HG03139 (cell line): ENCODE measurements around the gene MAST2.
"Not testable (repeated sequence)": the region's sequence is repeated elsewhere in the genome, so short reads cannot be mapped to it uniquely, and the experiment has no call there.

Experiments used
- ATAC-seq: cut with Tn5 transposase; IDR thresholded peaks from one replicate; pipeline ENCODE4 v1.9.1; 2021; ENCODE audit not compliant: unreplicated experiment

MAST2 gene

GRCh38 chr1:46056325-46056724 is 252.9 kb downstream of the MAST2 start:
- no peak for ATAC-seq

- ATAC-seq = not testable (repeated sequence)
Measured at GRCh38 chr1:46057215-46057614, 253.8 kb downstream of the MAST2 start.

DNA sequence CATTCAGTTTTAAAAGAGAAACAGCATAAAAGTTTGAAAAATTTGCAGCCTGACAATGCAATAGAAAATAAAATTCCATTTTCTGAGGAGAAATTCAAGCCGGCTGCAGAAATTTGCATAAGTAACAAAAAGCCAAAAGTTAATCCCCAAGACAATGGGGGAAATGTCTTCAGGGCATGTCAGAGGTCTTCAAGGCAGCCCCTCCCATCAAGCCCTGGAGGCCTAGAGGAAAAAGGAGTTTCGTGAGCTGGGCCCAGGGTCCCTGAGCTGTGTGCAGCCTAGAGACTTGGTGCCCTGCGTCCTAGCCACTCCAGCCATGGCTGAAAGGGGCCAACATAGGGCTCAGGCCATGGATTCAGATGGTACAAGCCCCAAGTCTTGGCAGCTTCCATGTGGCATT is 254.4 kb downstream of the MAST2 start:
- ATAC-seq = no peak

DNA sequence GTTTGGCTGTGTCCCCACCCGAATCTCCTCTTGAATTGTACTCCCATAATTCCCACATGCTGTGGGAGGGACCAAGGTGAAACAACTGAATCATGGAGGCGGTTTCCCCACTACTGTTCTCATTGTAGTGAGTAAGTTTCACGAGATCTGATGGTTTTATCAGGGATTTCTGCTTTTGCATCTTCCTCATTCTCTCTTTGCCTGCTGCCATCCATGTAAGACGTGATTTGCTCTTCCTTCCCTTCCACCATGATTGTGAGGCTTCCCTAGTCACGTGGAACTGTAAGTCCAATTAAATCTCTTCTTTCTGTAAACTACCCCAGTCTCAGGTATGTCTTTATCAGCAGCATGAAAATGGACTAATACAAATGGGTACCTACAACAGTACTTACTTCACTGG is 255.5 kb downstream of the MAST2 start:
- no peak for ATAC-seq

- ATAC-seq = no peak
Measured at GRCh38 chr1:46061146-46061545, 257.7 kb downstream of the MAST2 start.

DNA sequence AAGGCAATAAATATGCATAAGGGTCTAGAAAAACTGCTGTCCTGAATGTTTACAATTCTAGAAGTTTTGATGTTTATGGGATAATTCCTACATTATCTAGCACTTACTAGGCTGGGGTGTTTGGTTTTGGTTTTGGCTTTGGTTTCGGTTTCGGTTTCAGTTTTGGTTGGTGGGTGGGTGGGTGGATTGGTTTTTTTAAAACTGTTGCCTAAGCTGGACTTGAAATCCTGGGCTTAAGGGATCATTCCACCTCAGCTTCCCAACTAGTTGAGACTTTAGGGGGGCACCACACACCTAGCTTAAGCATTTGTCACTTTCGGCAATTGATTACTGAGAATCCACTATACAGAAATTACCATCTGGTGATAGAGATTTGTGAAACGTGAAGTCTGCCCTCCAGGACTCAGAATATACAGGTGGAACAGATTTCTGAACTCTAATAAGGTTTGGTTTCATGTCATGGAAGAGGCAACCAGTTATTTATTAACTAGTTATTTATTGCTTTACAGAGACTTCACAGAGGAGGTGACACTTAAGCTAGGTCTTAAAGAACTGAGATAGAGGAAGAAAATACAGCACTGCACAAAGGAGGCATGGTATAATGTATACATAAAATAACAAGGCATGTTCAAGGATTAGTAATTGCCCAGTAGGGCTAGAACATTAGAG is 259.4 kb downstream of the MAST2 start:
- ATAC-seq = peak; percentile 58

GRCh38 chr1:46064708-46065107 is 261.3 kb downstream of the MAST2 start:
- no peak for ATAC-seq

DNA sequence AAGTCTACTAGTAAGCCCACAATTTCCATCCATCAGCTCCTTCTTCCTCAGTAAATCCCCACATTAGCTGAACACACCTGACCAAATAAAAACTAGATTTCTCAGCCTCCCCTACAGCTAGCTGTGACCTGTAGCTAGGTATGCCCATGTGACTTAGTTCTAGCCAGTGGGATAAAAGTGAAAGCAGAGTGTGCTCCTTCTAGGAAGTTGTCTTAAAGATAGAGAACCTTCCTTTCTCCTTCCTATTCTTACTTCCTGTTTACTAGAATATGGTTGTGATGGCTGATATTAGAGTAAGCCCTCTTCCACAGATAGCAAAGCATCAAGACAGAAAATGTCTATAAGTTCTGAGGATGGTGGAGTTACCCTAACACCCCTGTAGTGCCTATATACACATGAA is 262.0 kb downstream of the MAST2 start:
- ATAC-seq = no peak

DNA sequence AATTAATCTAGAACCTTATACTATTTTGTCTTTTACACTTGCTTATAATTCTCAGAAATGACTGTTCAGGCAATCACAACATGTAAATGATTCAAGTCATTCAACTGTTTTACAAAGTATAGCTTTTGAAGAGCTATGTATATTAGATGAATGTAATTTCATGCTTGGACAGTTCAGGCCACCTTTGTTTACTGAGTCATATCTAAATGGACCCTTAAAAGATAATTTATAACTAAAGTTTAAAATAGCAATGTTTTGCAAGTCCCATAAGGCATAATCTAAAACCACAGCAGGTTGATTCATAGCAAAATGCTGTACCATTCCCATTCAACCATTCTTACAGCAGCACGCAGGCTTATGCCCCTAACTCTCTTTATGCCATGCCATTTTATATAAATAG is 264.2 kb downstream of the MAST2 start:
- ATAC-seq = no peak

DNA sequence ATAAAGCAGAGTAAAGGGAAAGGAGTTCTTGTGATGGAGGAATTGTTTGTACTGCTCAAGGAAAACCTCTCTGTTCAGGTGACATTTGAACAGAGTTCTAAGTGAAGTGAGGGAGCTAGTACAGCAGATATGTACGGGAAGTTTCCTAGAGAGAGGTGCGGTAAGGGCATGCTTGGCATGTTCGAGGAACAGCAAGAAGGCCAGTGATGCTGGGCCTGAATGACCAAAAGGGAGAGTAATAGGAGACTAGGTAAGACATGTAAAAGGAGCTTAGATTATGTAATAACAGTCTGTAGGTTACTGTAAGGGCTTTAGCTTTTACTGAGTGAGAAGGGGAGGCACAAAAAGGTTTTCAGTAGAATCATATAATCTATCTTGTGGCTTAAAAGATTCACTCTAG is 265.1 kb downstream of the MAST2 start:
- ATAC-seq = no peak

- ATAC-seq = no peak
Measured at GRCh38 chr1:46070164-46070814, 266.9 kb downstream of the MAST2 start.

GRCh38 chr1:46072975-46073374 is 269.6 kb downstream of the MAST2 start:
- no peak for ATAC-seq

DNA sequence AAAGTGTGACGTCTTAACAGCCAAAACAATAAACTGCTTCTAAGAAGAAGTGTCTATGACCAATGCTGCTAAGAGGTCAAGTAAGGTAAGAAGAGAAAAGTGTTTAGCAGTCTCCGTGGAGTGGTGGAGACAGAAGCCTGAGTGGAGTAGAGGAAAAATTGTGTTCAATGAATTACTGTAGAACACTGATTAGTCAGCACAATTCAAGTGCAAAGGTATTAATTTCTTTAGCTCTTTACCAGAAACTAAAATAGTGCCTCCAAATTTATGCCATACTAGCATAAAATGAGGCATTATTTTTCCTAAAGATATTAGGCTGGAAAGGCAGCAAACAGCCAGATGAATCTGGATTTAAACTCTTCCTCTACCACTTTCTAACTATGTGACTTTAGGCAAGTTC is 272.9 kb downstream of the MAST2 start:
- no peak for ATAC-seq

DNA sequence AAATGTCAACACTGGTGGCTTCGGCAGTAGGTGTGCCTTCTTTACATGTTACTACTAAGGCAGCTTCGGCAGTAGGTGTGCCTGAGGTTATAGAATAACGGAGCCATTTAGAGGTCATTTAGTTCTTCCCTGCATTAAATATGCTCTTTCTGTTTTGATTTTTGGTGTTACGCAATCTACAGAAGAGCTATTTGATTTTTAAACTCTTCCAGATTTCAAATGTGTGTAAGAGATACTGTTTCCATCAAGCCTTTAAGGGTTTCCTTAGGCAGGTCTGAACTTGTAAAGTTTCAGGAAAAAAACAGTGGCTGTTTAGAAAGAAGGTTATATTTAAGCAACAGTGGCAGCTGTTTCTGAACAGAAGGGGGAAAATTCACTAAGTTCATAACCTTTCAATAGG is 274.2 kb downstream of the MAST2 start:
- ATAC-seq = no peak

DNA sequence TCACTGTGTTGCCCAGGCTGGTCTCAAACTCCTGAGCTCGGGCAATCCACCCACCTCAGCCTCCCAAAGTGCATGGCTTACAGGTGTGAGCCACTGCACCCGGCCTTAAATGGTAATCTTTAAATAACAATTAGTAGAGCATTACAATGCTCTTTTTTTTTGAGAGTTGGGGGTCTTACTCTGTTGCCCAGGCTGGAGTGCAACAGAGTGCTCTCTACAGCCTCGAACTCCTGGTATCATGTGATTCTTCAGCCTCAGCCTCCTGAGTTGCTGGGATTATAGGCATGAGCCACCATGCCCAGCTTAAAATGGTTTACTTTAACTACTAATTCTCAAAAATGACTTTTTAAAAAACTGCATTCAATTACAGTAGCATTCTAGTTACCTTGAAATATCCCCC is 276.8 kb downstream of the MAST2 start:
- no peak for ATAC-seq

- no peak for ATAC-seq
Measured at GRCh38 chr1:46081206-46081605, 277.8 kb downstream of the MAST2 start.

GRCh38 chr1:46081619-46082018 is 278.2 kb downstream of the MAST2 start:
- no peak for ATAC-seq

DNA sequence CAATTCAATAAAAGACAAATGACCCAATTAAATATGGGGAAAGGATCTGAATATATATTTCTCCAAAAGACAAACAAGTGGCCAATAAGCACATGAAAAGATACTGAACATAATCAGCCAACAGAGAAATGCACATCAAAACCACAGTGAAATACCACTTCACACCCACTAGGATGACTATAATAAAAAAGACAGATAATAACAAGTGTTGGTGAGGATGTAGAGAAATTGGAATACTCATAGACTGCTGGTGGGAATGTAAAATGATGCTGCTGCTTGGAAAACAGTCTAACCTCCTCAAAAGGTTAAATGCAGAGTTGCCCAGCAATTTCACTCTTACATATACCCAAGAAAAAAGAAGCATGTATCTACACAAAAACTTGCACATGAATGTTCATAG is 280.2 kb downstream of the MAST2 start:
- no peak for ATAC-seq

DNA sequence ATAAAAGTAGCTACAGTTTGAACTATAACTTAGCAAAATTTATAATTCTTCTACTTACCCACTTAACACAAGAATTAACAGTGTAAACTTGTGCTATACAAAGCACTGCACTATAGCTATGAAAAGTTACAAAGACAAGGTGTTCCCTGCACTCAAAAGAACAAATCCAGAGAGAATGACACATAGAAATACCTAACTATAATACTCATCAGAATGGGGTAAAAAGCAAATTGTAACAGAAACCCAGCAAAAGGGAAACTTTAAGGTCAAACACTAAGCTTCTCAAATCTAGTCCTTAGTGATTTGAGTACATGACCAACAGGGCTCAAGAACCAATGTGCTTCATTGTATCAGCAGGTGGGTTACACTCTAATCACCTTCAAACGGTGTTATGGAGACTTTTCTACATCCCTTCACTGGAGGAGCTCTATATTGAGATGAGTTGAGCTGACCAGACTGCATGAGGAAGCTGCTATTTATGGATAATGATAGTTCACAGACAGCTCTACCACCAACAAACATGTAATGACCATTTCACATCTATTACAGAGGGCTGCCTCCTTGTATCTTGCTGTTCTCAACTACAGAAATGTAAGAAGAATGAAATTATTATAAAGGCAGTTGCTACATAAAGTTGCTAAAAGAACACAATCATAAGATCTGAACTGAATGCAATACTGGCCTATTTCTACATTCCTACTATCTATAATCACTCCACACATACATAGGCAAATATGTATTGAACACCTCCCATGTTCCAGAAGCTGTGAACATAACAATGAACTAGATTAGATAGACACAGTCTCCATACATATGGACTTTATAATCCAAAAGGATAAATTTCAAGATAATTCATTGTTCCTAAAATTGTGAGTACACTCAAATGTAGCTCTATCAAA is 281.4 kb downstream of the MAST2 start:
- ATAC-seq = no peak
